Right cardiac atrium (tissue), 5 donors: Measurements from ENCODE around the gene PCED1A. TPM values are rescaled to one million over a fixed set of nuclear protein-coding genes. Genes with fewer than 3 reads are reported as not detected.

Experiments
- ATAC-seq, 2 donors: fragments of 200-7000 bp; cut with Tn5 transposase; one replicate each; pipeline versions ENCODE4 v1.8.0 to v1.9.1; 2020; ENCODE audit warnings: moderate library complexity in 2 of 2, mild to moderate bottlenecking in 1 of 2
- DNase-seq, 3 donors: peaks; one replicate each; pipeline ENCODE4 v3.0.0-alpha.2; 2020
- H3K27ac ChIP-seq: one replicate; pipeline ENCODE4 v1.5.1; 2013; ENCODE audit warnings: mild to moderate bottlenecking, low read length, control low read depth, moderate library complexity
- H3K27me3 ChIP-seq: one replicate; pipeline ENCODE4 v1.6.1; 2013; ENCODE audit not compliant: control insufficient read depth, insufficient read depth
- H3K4me1 ChIP-seq: one replicate; pipeline ENCODE4 v1.6.1; 2013; ENCODE audit warnings: low read length; ENCODE audit not compliant: control insufficient read depth, insufficient read depth
- H3K4me3 ChIP-seq: one replicate; pipeline ENCODE4 v1.5.1; 2013; ENCODE audit warnings: low read length, control low read depth
- H3K9me3 ChIP-seq: one replicate; pipeline ENCODE4 v1.6.1; 2013; ENCODE audit warnings: low read length; ENCODE audit not compliant: control insufficient read depth
- WGBS: extraction: QIAGEN DNeasy Blood & Tissue Kit; methylation state at CpG from one replicate; pipeline ENCODE4 v1.1.7; 2013; 5-methylcytosine and 5-hydroxymethylcytosine counted together
- intact Hi-C, 4 donors: fragments of 100-400 bp; cut with DNase I; formaldehyde crosslinking; loops; one replicate each; pipeline versions ENCODE4 v1.11.0 to v1.14.0; 2022 to 2023
- polyA plus RNA-seq: library from polyadenylated mRNA; stranded (reverse); fragments of 200-250 nt; gene quantifications from one replicate; pipeline ENCODE4 v1.2.3, GENCODE V29; 2013
- total RNA-seq, 4 donors: library from RNA; stranded (reverse); fragmentation: NEBNext Ultra II Directional; extraction: Animal tissue kit (Norgen Biotek cat#: 25700); gene quantifications; one replicate each; pipeline ENCODE4 v1.2.1, GENCODE V29; 2021
- donor health status: healthy with polysubstance abuse.
- donor health status: DM: no; HTN: yes; CAD: no.
- donor health status: DM: no; HTN: no; CAD: no.
- donor health status: DM: no; HTN: yes; CAD: no; lungs with severe emphysema.
- donor health status: DM: yes; HTN: yes; CAD: no.

Gene PCED1A
- total and polyA plus RNA-seq, 5 donors, result 13.7 to 17.9 (median 17.1) TPM

GRCh38 chr20:2804041-2804828 is 36.2 kb downstream of the PCED1A start:
- H3K4me1 ChIP-seq, result no peaks in the 10 kb centered on the region
- no peaks in the 10 kb centered on the region for H3K9me3 ChIP-seq
- intact Hi-C loops, result no loop called here
- no peak overlapping the region for H3K4me3 ChIP-seq
- H3K27ac ChIP-seq, result no peak overlapping the region
- H3K27me3 ChIP-seq, result peaks cover 2% of the 10 kb centered on the region
- DNase-seq (no peak), ATAC-seq (no peak)
- 48% methylated on average over 16 of the region's 16 CpGs for WGBS

- 12% methylated on average over 13 of the region's 13 CpGs for WGBS
- H3K4me1 ChIP-seq, result no peaks in the 10 kb centered on the region
These were observed 39.1 kb downstream of the PCED1A start for GRCh38 chr20:2801286-2801728.

DNA sequence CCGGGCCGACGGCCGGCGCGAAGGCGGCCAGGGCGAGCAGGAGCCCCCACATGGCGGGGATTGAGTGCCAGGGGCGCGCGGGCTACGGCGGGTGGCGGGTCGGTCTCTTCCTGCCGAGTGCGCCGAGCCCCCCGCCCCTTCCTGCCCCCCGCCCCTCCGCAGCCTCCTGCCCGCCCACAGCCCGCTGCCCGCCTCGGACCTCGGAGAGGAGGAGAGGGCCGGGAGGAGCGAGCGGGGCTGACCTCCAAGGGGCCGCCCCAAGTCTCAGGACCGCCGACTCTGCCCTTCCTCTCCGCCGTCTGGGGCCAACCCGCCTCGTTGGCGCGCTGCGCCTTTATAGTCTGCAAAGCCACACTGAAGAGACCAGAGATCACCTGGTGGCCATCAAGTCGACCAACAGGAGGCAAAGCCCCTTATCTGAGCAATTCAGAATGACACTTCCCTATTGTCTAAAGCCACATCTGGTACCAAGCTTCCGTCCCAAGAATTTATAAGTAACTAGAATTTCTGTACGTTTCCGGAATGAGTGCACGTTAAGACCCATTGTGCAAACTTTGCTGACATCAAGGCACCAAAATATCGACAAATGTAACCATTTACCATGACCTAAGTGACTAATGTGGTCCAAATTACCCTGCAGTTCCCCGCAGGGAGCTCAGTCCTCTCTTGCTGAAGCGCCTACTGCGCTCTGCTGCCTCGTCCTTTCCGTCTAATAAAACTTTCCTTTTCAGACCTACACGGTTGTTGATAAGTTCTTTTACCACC is 39.8 kb downstream of the PCED1A start, which contains the start of gene CPXM1:
Gene CPXM1 (minus strand): TSS at position 107 of the 765 bp plus-strand sequence. CDS start 55 bp downstream, at position 52.
- 1% methylated on average over 51 of the region's 52 CpGs for WGBS
- ATAC-seq (peak; percentile 32 to 45), DNase-seq (no peak)
- peak within 1 kb of the TSS; percentile 9 for H3K4me3 ChIP-seq
- no peaks in the 10 kb centered on the region for H3K9me3 ChIP-seq
- no peak within 1 kb of the TSS for H3K27ac ChIP-seq
- intact Hi-C loops, result no loop called here
- H3K27me3 ChIP-seq, result no peaks in the 10 kb centered on the region
- no peaks in the 10 kb centered on the region for H3K4me1 ChIP-seq

More at GRCh38 chr20:2801286-2801728, 39.1 kb downstream of the PCED1A start:
- no peak for ATAC-seq
- H3K9me3 ChIP-seq, result no peaks in the 10 kb centered on the region
- DNase-seq, result no peak
- no peaks in the 10 kb centered on the region for H3K27me3 ChIP-seq
- H3K4me3 ChIP-seq, result no peak overlapping the region
- intact Hi-C loops, result no loop called here
- H3K27ac ChIP-seq, result no peak overlapping the region

- no peaks in the 10 kb centered on the region for H3K4me1 ChIP-seq
- peak overlapping the region; percentile 9 for H3K4me3 ChIP-seq
- H3K27me3 ChIP-seq, result no peaks in the 10 kb centered on the region
- no peak overlapping the region for H3K27ac ChIP-seq
- ATAC-seq, result peak; percentile 5 to 54
- no peaks in the 10 kb centered on the region for H3K9me3 ChIP-seq
- peak in 2 of 3 donors; percentile 58 to 68 for DNase-seq
- 2% methylated on average over 61 of the region's 61 CpGs for WGBS
- intact Hi-C loops, result no loop called here
These were observed 40.6 kb downstream of the PCED1A start for GRCh38 chr20:2799688-2800520.

GRCh38 chr20:2799271-2799670 is 41.2 kb downstream of the PCED1A start:
- H3K4me3 ChIP-seq, result no peak overlapping the region

GRCh38 chr20:2798814-2799213 is 41.6 kb downstream of the PCED1A start:
- 74% methylated on average over 6 of the region's 6 CpGs for WGBS

More at GRCh38 chr20:2799271-2799670, 41.2 kb downstream of the PCED1A start:
- Histone ChIP-seq H3K27ac (no peak overlapping the region), H3K4me1 (no peaks in the 10 kb centered on the region), H3K9me3 (no peaks in the 10 kb centered on the region), H3K27me3 (no peaks in the 10 kb centered on the region)
- DNase-seq (no peak), ATAC-seq (no peak)
- WGBS, result 45% methylated on average over 9 of the region's 9 CpGs
- intact Hi-C loops, result no loop called here

DNA sequence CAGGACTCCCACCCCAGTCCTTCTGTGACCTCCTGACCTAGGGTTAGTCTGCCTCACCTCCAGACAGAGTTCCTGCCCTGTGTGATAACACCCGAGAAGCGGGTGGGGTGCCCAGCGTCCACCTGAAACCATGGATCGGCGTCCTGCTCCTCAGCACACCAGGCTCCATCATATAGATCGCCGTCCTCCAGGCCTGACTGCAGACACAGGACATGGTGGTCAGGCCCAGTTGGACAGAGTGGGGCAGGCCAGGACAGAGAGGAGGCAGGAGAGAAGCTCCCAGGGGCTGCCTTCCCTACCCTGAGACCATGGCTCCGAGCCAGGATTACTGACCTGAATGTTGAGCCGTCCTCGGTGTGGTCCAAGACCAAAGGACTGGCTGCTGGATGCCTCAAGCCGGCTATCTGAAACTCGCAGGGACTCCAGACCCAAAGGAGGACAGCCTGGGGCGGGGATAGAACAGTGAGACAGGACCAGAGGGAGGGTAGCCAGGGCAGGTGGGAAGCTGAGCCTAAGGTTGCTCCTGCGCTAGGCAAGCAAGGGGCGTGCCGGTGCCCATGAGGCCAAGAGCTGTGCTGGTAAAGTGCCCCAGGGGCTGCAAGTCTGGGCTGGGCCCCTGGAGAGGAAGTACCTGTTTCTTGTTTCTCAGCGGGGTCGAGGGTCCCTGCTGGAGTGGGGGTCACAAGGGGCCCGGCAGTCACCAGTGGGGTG is 42.2 kb downstream of the PCED1A start:
- no peak overlapping the region for H3K4me3 ChIP-seq
- no peak overlapping the region for H3K27ac ChIP-seq
- no peaks in the 10 kb centered on the region for H3K9me3 ChIP-seq
- no peak for DNase-seq
- no peaks in the 10 kb centered on the region for H3K4me1 ChIP-seq
- intact Hi-C loops, result no loop called here
- no peak for ATAC-seq
- H3K27me3 ChIP-seq, result no peaks in the 10 kb centered on the region
- WGBS, result 87% methylated on average over 19 of the region's 19 CpGs

More at GRCh38 chr20:2798814-2799213, 41.6 kb downstream of the PCED1A start:
- no peaks in the 10 kb centered on the region for H3K4me1 ChIP-seq
- ATAC-seq (no peak), DNase-seq (no peak)
- H3K27ac ChIP-seq, result no peak overlapping the region
- no peak overlapping the region for H3K4me3 ChIP-seq
- H3K9me3 ChIP-seq, result no peaks in the 10 kb centered on the region
- H3K27me3 ChIP-seq, result no peaks in the 10 kb centered on the region
- intact Hi-C loops, result no loop called here

DNA sequence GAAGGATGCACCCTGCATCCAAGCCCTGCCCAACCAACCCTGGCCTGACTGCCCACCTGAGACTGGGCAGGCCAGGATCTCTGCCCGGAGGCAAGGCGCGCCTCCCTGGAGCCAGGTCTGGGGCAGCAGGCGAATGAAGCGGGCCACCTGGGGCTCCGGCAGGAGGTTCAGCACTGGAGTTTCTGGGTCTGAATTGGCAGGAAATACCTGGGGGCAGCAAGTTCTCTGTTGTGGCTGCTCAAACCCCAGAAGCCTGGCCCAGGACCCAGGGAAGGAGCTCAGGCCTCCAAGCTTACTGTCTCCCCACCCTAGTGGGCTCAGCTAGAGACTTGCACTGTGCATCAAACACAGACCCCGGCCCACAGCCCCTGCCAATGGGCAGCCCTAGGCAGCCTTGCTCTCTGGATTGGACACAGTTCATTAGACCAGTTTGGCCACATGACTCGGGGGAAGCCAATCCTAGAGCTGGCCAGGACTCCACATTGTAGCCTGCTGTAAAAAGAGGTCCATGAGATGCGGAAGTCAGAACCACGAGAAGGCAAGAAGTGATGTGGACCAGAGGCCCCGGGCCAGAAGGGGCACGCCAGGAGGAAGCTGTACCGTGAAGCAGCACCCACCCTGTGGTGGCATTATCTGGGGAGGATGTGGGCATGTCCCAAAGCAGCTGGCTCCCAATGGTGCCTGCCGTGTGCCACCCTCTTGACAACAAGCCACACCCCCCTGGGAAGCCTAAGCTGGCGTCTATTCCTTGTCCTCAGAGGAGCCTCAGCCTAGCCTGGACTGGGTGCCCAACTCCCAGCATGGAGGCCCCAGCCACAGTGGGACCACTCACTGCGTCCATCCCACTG is 43.1 kb downstream of the PCED1A start:
- intact Hi-C loops, result no loop called here
- 84% methylated on average over 16 of the region's 16 CpGs for WGBS
- Histone ChIP-seq H3K9me3 (no peaks in the 10 kb centered on the region), H3K4me1 (no peaks in the 10 kb centered on the region), H3K27ac (no peak overlapping the region), H3K4me3 (no peak overlapping the region), H3K27me3 (no peaks in the 10 kb centered on the region)
- no peak for ATAC-seq
- DNase-seq, result no peak

- DNase-seq (no peak), ATAC-seq (no peak)
- WGBS, result 90% methylated on average over 20 of the region's 20 CpGs
- Histone ChIP-seq H3K4me1 (no peaks in the 10 kb centered on the region), H3K27ac (no peak overlapping the region), H3K4me3 (no peak overlapping the region), H3K27me3 (no peaks in the 10 kb centered on the region), H3K9me3 (no peaks in the 10 kb centered on the region)
- intact Hi-C loops, result no loop called here
These were observed 44.3 kb downstream of the PCED1A start for GRCh38 chr20:2796011-2796660.
